ENCODE measurements around the gene SREBF1. TPM values are rescaled to one million over a fixed set of nuclear protein-coding genes. Genes with fewer than 3 reads are reported as not detected.

Gene SREBF1
- total RNA-seq, 3 donors from 2014 or later: 161 to 179 (median 170) TPM

GRCh38 chr17:17815062-17815406, 21.8 kb downstream of the SREBF1 start:
- TF ChIP-seq, protein P1, sequence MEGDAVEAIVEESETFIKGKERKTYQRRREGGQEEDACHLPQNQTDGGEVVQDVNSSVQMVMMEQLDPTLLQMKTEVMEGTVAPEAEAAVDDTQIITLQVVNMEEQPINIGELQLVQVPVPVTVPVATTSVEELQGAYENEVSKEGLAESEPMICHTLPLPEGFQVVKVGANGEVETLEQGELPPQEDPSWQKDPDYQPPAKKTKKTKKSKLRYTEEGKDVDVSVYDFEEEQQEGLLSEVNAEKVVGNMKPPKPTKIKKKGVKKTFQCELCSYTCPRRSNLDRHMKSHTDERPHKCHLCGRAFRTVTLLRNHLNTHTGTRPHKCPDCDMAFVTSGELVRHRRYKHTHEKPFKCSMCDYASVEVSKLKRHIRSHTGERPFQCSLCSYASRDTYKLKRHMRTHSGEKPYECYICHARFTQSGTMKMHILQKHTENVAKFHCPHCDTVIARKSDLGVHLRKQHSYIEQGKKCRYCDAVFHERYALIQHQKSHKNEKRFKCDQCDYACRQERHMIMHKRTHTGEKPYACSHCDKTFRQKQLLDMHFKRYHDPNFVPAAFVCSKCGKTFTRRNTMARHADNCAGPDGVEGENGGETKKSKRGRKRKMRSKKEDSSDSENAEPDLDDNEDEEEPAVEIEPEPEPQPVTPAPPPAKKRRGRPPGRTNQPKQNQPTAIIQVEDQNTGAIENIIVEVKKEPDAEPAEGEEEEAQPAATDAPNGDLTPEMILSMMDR (IDR thresholded peaks at IDR 0.05): no peak
- peak in 1 of 3 donors; percentile 1 for DNase-seq
- H3K4me3 ChIP-seq: no peak overlapping the region
- peaks cover 24% of the 10 kb centered on the region for H3K4me1 ChIP-seq (ENCODE audit: low read depth)
- no peaks in the 10 kb centered on the region for H3K9me3 ChIP-seq
- ATAC-seq: no peak
- peaks cover 7% of the 10 kb centered on the region for H3K36me3 ChIP-seq (ENCODE audit: low read depth)
- intact Hi-C loops (cut with DNase I, micrococcal nuclease): no loop called here

DNA sequence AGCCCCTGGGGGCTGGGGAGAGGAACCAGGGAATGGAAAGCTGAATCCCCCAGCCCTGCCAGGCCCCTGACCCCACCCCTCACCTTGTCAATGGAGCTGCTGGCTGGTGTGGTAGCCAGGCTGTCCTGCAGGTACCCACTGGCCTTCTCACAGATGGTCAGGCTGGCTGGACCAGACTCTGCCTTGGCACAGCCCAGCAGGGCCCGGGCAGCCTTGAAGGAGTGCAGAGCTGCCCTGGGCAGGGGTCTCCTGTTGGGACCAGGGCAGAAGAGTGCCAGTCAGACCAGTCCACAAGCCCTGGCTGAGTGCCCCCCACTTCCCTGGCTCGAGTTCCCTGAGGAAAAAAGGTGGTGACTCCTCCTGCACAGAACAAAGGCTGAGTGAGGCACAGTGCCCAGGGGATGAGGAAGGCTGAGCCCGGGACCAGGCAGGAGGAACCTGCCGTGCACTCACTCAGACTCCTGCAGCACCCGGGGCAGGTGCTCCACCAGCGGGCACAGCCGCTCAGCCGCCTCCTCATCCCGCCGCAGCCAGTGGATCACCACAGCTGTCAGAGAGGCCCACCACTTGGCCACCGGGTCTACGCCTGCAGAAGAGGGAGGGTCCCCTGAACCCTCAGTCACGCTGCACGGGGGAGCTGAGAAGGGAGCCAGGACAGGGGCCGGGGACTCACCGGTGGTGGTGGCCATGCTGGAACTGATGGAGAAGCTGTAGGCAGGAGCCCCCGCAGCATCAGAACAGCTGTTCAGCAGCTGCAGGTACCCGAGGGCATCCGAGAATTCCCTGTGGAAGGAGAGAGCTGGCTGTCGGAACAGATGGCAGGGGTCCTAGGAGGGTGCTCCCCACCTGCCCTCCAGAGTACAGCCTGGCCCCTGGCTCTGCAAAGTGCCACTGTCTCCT, 22.4 kb downstream of the SREBF1 start:
- DNase-seq: peak in 2 of 3 donors; percentile 9 to 33
- TF ChIP-seq, protein P1 (IDR thresholded peaks at IDR 0.05): no peak
- Histone ChIP-seq H3K4me1 (ENCODE audit: low read depth) (peaks cover 18% of the 10 kb centered on the region), H3K36me3 (ENCODE audit: low read depth) (peaks cover 7% of the 10 kb centered on the region), H3K9me3 (no peaks in the 10 kb centered on the region), H3K4me3 (no peak overlapping the region)
- no peak for ATAC-seq
- intact Hi-C loops (cut with DNase I, micrococcal nuclease): loop anchor here in 1 of 2 donors (5.0 kb wide), 1 partner anchor 48 kb away; no protein-coding TSS in a partner anchor

DNA sequence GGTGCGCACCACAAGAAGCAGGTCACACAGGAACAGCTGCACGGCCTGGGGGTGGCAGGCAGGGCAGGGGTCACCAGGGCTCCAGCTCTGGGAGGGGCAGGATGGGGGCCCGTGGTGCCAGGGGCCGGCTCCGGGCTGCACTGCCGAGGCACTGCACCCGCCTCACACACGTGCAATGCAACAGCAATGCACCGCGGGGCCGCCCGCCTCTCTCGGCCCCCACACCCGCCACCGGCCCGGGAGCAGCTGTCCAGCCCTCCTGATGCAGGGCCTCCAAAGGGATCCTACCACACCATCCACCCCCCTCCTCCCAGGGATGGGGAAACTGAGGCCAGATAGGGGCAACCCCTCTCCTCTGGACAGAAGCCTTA, 23.1 kb downstream of the SREBF1 start:
- Histone ChIP-seq H3K36me3 (ENCODE audit: low read depth) (peaks cover 7% of the 10 kb centered on the region), H3K4me3 (no peak overlapping the region), H3K4me1 (ENCODE audit: low read depth) (peaks cover 11% of the 10 kb centered on the region), H3K9me3 (no peaks in the 10 kb centered on the region)
- DNase-seq (no peak), ATAC-seq (no peak)
- intact Hi-C loops (cut with DNase I, micrococcal nuclease): loop anchor here in 1 of 2 donors (5.0 kb wide), 1 partner anchor 49 kb away; no protein-coding TSS in a partner anchor
- TF ChIP-seq, protein P1 (IDR thresholded peaks at IDR 0.05): no peak

- peaks cover 6% of the 10 kb centered on the region for H3K4me1 ChIP-seq (ENCODE audit: low read depth)
- H3K36me3 ChIP-seq (ENCODE audit: low read depth): peaks cover 7% of the 10 kb centered on the region
- intact Hi-C loops (cut with DNase I, micrococcal nuclease): loop anchor here in 1 of 2 donors (5.0 kb wide), 1 partner anchor 49 kb away; no protein-coding TSS in a partner anchor
- DNase-seq (no peak), ATAC-seq (no peak)
- no peaks in the 10 kb centered on the region for H3K9me3 ChIP-seq
- no peak overlapping the region for H3K4me3 ChIP-seq
- TF ChIP-seq, protein P1 (IDR thresholded peaks at IDR 0.05): no peak
These were observed 23.6 kb downstream of the SREBF1 start for GRCh38 chr17:17813055-17813724.

DNA sequence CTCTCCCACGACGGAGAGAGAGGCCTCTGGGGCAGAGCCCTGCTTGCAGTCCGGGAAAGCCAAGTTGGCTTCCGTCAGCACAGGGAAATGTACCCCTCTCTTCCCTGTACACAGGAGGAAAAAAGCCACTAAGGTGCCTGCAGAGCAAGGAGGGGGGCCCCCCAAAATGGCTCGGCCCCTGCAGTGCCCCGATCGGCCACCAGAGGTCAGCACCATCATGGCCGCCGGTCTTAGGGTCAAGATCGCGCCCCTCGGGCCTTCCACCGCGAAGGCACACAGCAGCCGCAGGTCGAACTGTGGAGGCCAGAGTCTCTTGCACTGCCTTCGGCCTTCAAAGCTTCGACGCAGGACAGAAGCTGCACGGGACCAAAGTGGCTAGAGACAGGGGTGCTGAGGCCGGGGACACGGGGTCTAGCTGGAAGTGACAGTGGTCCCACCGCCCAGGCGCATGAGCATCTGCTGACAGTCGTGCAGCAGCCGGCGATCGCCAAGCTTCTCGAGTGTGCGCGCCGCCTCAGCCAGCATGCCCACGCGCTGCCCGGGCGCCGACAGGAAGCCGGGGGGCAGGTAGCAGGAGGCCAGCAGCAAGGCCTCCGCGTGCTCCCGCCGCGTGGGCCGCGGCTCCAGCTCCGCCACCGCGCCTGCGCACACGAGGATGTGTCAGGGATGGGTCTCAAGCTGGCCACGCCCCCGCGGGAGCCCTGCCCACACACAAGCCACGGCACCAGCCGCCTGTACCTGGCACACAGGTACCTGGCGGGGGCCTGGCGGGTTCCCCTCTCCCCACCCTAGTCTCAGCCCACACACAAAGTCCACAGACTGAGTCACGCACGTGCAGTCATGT, 24.4 kb downstream of the SREBF1 start:
- peaks cover 7% of the 10 kb centered on the region for H3K36me3 ChIP-seq (ENCODE audit: low read depth)
- TF ChIP-seq, protein P1 (IDR thresholded peaks at IDR 0.05): peak; percentile 93
- H3K4me1 ChIP-seq (ENCODE audit: low read depth): peaks cover 4% of the 10 kb centered on the region
- peak in 2 of 3 donors; percentile 80 to 84 for DNase-seq
- no peak overlapping the region for H3K4me3 ChIP-seq
- no peaks in the 10 kb centered on the region for H3K9me3 ChIP-seq
- intact Hi-C loops (cut with DNase I, micrococcal nuclease): loop anchor here in 1 of 2 donors (5.0 kb wide), 1 partner anchor 50 kb away; no protein-coding TSS in a partner anchor
- peak; percentile 64 for ATAC-seq
